Placental epithelial cell (primary cell): ENCODE measurements around the gene OR10W1. TPM values are rescaled to one million over a fixed set of nuclear protein-coding genes. Genes with fewer than 3 reads are reported as not detected.

ENCODE experiments used
- total RNA-seq: library from RNA; depleted of rRNA; stranded (reverse); fragments of >200 nt; gene quantifications from 2 replicates; pipeline ENCODE4 v1.2.3, GENCODE V29; 2012

The OR10W1 gene, protein sequence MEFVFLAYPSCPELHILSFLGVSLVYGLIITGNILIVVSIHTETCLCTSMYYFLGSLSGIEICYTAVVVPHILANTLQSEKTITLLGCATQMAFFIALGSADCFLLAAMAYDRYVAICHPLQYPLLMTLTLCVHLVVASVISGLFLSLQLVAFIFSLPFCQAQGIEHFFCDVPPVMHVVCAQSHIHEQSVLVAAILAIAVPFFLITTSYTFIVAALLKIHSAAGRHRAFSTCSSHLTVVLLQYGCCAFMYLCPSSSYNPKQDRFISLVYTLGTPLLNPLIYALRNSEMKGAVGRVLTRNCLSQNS
- total RNA-seq, result not detected in 2 replicates

DNA sequence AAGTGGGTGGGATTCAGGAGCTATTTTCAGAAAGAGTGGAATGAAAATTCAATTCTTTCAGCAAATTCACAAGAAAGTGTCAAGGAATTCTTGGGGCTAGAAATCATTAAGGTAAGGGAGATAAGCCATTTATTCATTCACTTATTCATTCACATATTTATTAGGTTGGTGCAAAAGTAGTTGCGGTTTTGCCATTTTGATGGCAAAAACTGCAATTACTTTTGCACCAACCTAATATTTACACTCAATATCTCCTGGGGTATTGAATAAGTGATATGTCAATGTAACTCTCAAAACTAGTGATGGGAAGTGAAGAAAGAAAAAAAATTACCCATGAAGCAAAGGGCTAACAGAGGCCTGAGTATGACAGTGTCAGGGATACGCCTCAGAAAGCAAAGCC, at the start of gene OR10W1:
OR10W1 (minus strand) TSS at position 119 of the 400 bp plus-strand sequence. CDS start 402 bp downstream, outside the sequence.

Other genes with a start within 250 kb of the OR10W1 start
- not detected in 2 replicates for gene OR9Q1, start 244.4 kb downstream of the OR10W1 start, total RNA-seq
- gene OR6Q1, start 237.3 kb downstream of the OR10W1 start, total RNA-seq, result not detected in 2 replicates
- gene OR9I1, start 142.7 kb downstream of the OR10W1 start, total RNA-seq, result not detected in 2 replicates
- gene OR9Q2, start 79.2 kb downstream of the OR10W1 start, total RNA-seq, result not detected in 2 replicates
- gene OR1S2, start 64.1 kb downstream of the OR10W1 start, total RNA-seq, result not detected in 2 replicates
- not detected in 2 replicates for gene OR1S1, start 55.5 kb downstream of the OR10W1 start, total RNA-seq
- gene OR10Q1, start 39.3 kb downstream of the OR10W1 start, total RNA-seq, result not detected in 2 replicates
- not detected in 2 replicates for gene OR5B17, start 90.8 kb upstream of the OR10W1 start, total RNA-seq
- not detected in 2 replicates for gene OR5B3, start 138.6 kb upstream of the OR10W1 start, total RNA-seq
- not detected in 2 replicates for gene OR5B2, start 159.9 kb upstream of the OR10W1 start, total RNA-seq
- gene OR5B12, start 174.0 kb upstream of the OR10W1 start, total RNA-seq, result not detected in 2 replicates
- not detected in 2 replicates for gene OR5B21, start 239.8 kb upstream of the OR10W1 start, total RNA-seq